SK-N-SH treated with all-trans-retinoic acid at 6 μM for 48 hours (cell line): ENCODE results near the gene ADNP.
A peak's percentile ranks its signal among the peaks of the same experiment; 100 is the strongest.

Source experiments
- ATAC-seq: fragments of 200-7000 bp; cut with Tn5 transposase; 3 replicates; pipeline ENCODE4 v1.9.1; 2020; ENCODE audit warnings: mild to moderate bottlenecking, moderate library complexity
- ARNTL ChIP-seq: fragments of 450-650 bp; formaldehyde crosslinking; IDR thresholded peaks from 2 replicates; pipeline ENCODE4 v1.5.0; 2020; ENCODE audit warnings: low read depth, mild to moderate bottlenecking, moderate library complexity, borderline replicate concordance
- ESRRG ChIP-seq: fragments of 250-450 bp; sonication (Bioruptor Pico); IDR thresholded peaks from 2 replicates; pipeline ENCODE4 v1.6.1; 2021; ENCODE audit warnings: mild to moderate bottlenecking
- GLIS3 ChIP-seq: fragments of 250-450 bp; sonication (Bioruptor Pico); IDR thresholded peaks from 2 replicates; pipeline ENCODE4 v1.5.0; 2020; ENCODE audit warnings: mild to moderate bottlenecking, moderate library complexity
- OSR1 ChIP-seq: fragments of 250-450 bp; sonication (Bioruptor Pico); IDR thresholded peaks from 2 replicates; pipeline ENCODE4 v1.8.0; 2022; ENCODE audit warnings: moderate library complexity, mild to moderate bottlenecking, inconsistent platforms
- PPARA ChIP-seq: fragments of 250-450 bp; sonication (Bioruptor Pico); IDR thresholded peaks from 2 replicates; pipeline ENCODE4 v1.5.0; 2020; ENCODE audit warnings: mild to moderate bottlenecking, borderline replicate concordance
- SNAI2 ChIP-seq: fragments of 250-450 bp; sonication (Bioruptor Pico); IDR thresholded peaks from 2 replicates; pipeline ENCODE4 v1.5.0; 2020; ENCODE audit warnings: mild to moderate bottlenecking, moderate library complexity
- TCF4 ChIP-seq: fragments of 250-450 bp; sonication (Bioruptor Pico); IDR thresholded peaks from 2 replicates; pipeline ENCODE4 v1.8.0; 2021; ENCODE audit warnings: mild to moderate bottlenecking, moderate library complexity, borderline replicate concordance
- TOX ChIP-seq: fragments of 250-450 bp; sonication (Bioruptor Pico); IDR thresholded peaks from 2 replicates; pipeline ENCODE4 v1.8.0; 2021; ENCODE audit warnings: mild to moderate bottlenecking, moderate library complexity, borderline replicate concordance
- ZC3H10 ChIP-seq: fragments of 250-450 bp; sonication (Bioruptor Pico); IDR thresholded peaks from 2 replicates; pipeline ENCODE4 v1.5.1; 2021; ENCODE audit warnings: mild to moderate bottlenecking, moderate library complexity
- ZFP3 ChIP-seq: fragments of 250-450 bp; sonication (Bioruptor Pico); IDR thresholded peaks from 2 replicates; pipeline ENCODE4 v1.5.0; 2020; ENCODE audit warnings: mild to moderate bottlenecking, moderate library complexity
- ZFP30 ChIP-seq: fragments of 450-650 bp; formaldehyde crosslinking; IDR thresholded peaks from 2 replicates; pipeline ENCODE4 v1.5.0; 2022; ENCODE audit warnings: mild to moderate bottlenecking, moderate library complexity
- ZNF565 ChIP-seq: fragments of 450-650 bp; formaldehyde crosslinking; conservative IDR thresholded peaks from 2 replicates; pipeline ENCODE4 v1.5.0; 2020; ENCODE audit warnings: low read depth, mild to moderate bottlenecking, moderate library complexity
- ZNF70 ChIP-seq: fragments of 450-650 bp; formaldehyde crosslinking; IDR thresholded peaks from 2 replicates; pipeline ENCODE4 v1.5.0; 2020; ENCODE audit warnings: mild to moderate bottlenecking, moderate library complexity
- ZNF8 ChIP-seq: fragments of 450-650 bp; formaldehyde crosslinking; IDR thresholded peaks from 2 replicates; pipeline ENCODE4 v1.5.0; 2020; ENCODE audit warnings: mild to moderate bottlenecking, moderate library complexity
- TF ChIP-seq, protein P1 (sequence below): fragments of 250-450 bp; sonication (Bioruptor Pico); IDR thresholded peaks from 2 replicates; pipeline ENCODE4 v1.8.0; 2020; ENCODE audit warnings: mild to moderate bottlenecking, moderate library complexity, borderline replicate concordance
- TF ChIP-seq, protein P2 (sequence below): fragments of 250-450 bp; sonication (Bioruptor Pico); IDR thresholded peaks from 2 replicates; pipeline ENCODE4 v1.5.0; 2020; ENCODE audit warnings: mild to moderate bottlenecking, moderate library complexity
- TF ChIP-seq, protein P3 (sequence below): fragments of 250-450 bp; sonication (Bioruptor Pico); IDR thresholded peaks from 2 replicates; pipeline ENCODE4 v1.5.1; 2020; ENCODE audit warnings: low read depth, mild to moderate bottlenecking, moderate library complexity

ADNP gene

GRCh38 chr20:50859161-50859560, 72.1 kb downstream of the ADNP start:
- TF ChIP-seq GLIS3 (CRISPR knock-in tag) (no peak), PPARA (no peak), ZC3H10 (no peak), ESRRG (CRISPR knock-in tag) (no peak), ZNF70 (CRISPR knock-in tag) (no peak), TCF4 (CRISPR knock-in tag) (no peak), SNAI2 (CRISPR knock-in tag) (no peak)
- no peak for ATAC-seq

- ATAC-seq: no peak
- TF ChIP-seq PPARA (no peak), TOX (CRISPR knock-in tag) (no peak), GLIS3 (CRISPR knock-in tag) (no peak), SNAI2 (CRISPR knock-in tag) (no peak), ZFP3 (CRISPR knock-in tag) (no peak), ESRRG (CRISPR knock-in tag) (no peak)
- TF ChIP-seq, protein P1, sequence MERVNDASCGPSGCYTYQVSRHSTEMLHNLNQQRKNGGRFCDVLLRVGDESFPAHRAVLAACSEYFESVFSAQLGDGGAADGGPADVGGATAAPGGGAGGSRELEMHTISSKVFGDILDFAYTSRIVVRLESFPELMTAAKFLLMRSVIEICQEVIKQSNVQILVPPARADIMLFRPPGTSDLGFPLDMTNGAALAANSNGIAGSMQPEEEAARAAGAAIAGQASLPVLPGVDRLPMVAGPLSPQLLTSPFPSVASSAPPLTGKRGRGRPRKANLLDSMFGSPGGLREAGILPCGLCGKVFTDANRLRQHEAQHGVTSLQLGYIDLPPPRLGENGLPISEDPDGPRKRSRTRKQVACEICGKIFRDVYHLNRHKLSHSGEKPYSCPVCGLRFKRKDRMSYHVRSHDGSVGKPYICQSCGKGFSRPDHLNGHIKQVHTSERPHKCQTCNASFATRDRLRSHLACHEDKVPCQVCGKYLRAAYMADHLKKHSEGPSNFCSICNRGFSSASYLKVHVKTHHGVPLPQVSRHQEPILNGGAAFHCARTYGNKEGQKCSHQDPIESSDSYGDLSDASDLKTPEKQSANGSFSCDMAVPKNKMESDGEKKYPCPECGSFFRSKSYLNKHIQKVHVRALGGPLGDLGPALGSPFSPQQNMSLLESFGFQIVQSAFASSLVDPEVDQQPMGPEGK (CRISPR knock-in tag): no peak
Observed at GRCh38 chr20:50858525-50858924, 72.7 kb downstream of the ADNP start.

- no peak for TF ChIP-seq ZNF70 (CRISPR knock-in tag)
- TF ChIP-seq ZNF8 (CRISPR knock-in tag): no peak
- no peak for TF ChIP-seq ZNF565 (CRISPR knock-in tag)
- no peak for TF ChIP-seq TOX (CRISPR knock-in tag)
- no peak for TF ChIP-seq ZFP30 (CRISPR knock-in tag)
- no peak for TF ChIP-seq ESRRG (CRISPR knock-in tag)
- TF ChIP-seq, protein P1 (CRISPR knock-in tag): no peak
- TF ChIP-seq ZFP3 (CRISPR knock-in tag): no peak
- no peak for TF ChIP-seq PPARA
- TF ChIP-seq ARNTL: no peak
- TF ChIP-seq, protein P2, sequence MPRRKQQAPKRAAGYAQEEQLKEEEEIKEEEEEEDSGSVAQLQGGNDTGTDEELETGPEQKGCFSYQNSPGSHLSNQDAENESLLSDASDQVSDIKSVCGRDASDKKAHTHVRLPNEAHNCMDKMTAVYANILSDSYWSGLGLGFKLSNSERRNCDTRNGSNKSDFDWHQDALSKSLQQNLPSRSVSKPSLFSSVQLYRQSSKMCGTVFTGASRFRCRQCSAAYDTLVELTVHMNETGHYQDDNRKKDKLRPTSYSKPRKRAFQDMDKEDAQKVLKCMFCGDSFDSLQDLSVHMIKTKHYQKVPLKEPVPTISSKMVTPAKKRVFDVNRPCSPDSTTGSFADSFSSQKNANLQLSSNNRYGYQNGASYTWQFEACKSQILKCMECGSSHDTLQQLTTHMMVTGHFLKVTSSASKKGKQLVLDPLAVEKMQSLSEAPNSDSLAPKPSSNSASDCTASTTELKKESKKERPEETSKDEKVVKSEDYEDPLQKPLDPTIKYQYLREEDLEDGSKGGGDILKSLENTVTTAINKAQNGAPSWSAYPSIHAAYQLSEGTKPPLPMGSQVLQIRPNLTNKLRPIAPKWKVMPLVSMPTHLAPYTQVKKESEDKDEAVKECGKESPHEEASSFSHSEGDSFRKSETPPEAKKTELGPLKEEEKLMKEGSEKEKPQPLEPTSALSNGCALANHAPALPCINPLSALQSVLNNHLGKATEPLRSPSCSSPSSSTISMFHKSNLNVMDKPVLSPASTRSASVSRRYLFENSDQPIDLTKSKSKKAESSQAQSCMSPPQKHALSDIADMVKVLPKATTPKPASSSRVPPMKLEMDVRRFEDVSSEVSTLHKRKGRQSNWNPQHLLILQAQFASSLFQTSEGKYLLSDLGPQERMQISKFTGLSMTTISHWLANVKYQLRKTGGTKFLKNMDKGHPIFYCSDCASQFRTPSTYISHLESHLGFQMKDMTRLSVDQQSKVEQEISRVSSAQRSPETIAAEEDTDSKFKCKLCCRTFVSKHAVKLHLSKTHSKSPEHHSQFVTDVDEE (CRISPR knock-in tag): no peak
- ATAC-seq: no peak
Observed at GRCh38 chr20:50857348-50857747, 73.9 kb downstream of the ADNP start.

DNA sequence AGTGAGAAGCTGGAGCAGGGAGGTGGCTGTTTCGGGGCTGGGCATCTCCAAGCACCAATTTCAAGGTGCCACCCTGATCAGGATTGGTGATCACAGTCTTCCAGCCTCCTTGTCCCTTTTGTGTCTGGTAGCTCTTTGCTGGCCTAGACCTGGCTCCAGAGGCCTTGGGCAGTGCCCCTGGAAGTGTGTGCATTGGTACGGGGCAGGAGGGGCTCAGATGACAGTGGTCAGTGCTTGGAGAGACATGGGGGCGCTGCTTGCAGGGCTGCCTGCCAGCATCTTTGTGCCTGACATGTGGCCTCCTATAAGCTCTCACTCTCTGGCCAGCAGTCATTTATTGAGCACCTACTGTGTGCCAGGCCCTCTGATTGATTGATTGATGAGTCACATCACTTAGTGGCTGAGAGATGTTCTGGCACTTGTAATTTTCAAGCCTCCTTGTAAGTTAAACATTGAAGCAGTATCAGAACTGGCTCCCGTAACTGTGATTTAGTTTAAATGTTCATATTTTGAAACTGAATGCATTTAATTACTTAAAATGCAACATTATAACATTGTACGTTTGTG, 74.7 kb downstream of the ADNP start:
- peak; percentile 43 for ATAC-seq
- TF ChIP-seq ZNF565 (CRISPR knock-in tag) (no peak), ZC3H10 (no peak), OSR1 (no peak), ZFP30 (CRISPR knock-in tag) (no peak), SNAI2 (CRISPR knock-in tag) (no peak), TCF4 (CRISPR knock-in tag) (no peak), ESRRG (CRISPR knock-in tag) (no peak)
- TF ChIP-seq, protein P3, sequence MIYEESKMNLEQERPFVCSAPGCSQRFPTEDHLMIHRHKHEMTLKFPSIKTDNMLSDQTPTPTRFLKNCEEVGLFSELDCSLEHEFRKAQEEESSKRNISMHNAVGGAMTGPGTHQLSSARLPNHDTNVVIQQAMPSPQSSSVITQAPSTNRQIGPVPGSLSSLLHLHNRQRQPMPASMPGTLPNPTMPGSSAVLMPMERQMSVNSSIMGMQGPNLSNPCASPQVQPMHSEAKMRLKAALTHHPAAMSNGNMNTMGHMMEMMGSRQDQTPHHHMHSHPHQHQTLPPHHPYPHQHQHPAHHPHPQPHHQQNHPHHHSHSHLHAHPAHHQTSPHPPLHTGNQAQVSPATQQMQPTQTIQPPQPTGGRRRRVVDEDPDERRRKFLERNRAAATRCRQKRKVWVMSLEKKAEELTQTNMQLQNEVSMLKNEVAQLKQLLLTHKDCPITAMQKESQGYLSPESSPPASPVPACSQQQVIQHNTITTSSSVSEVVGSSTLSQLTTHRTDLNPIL (CRISPR knock-in tag): no peak
- TF ChIP-seq, protein P2 (CRISPR knock-in tag): no peak
